GM18520 (cell line): ENCODE measurements around the gene SLC6A12.

ENCODE experiments used
- ATAC-seq: cut with Tn5 transposase; IDR thresholded peaks from one replicate; pipeline ENCODE4 v1.9.1; 2021; ENCODE audit not compliant: unreplicated experiment

The SLC6A12 gene

GRCh38 chr12:214003-214741 lies at the start of gene SLC6A12:
Gene SLC6A12 (minus strand): TSS chr12:214157. CDS start chr12:209986, 4,171 bp downstream.
- ATAC-seq = no peak

GRCh38 chr12:263574-263973 lies 49.6 kb upstream of the SLC6A12 start:
- ATAC-seq = no peak

- ATAC-seq = no peak
Observed at GRCh38 chr12:262817-263216, 48.9 kb upstream of the SLC6A12 start, which contains the start of gene SLC6A13. Gene SLC6A13 (minus strand): TSS chr12:262836. CDS start chr12:260052, 2,784 bp downstream.

GRCh38 chr12:262113-262512 lies 48.2 kb upstream of the SLC6A12 start:
- no peak for ATAC-seq

GRCh38 chr12:257521-258321 lies 43.8 kb upstream of the SLC6A12 start:
- no peak for ATAC-seq

- no peak for ATAC-seq
Observed at GRCh38 chr12:256958-257357, 43.0 kb upstream of the SLC6A12 start.

- no peak for ATAC-seq
Observed at GRCh38 chr12:256225-256624, 42.3 kb upstream of the SLC6A12 start.

GRCh38 chr12:254912-255311 lies 41.0 kb upstream of the SLC6A12 start:
- no peak for ATAC-seq

- ATAC-seq = no peak
Observed at GRCh38 chr12:254039-254438, 40.1 kb upstream of the SLC6A12 start.

GRCh38 chr12:253116-253831 lies 39.3 kb upstream of the SLC6A12 start:
- ATAC-seq = no peak

- ATAC-seq = no peak
Observed at GRCh38 chr12:252636-253035, 38.7 kb upstream of the SLC6A12 start.

GRCh38 chr12:247271-247670 lies 33.3 kb upstream of the SLC6A12 start:
- ATAC-seq = no peak

- no peak for ATAC-seq
Observed at GRCh38 chr12:243381-243780, 29.4 kb upstream of the SLC6A12 start.

- no peak for ATAC-seq
Observed at GRCh38 chr12:242496-242895, 28.5 kb upstream of the SLC6A12 start.

- ATAC-seq = no peak
Observed at GRCh38 chr12:241266-241665, 27.3 kb upstream of the SLC6A12 start.

- ATAC-seq = no peak
Observed at GRCh38 chr12:240566-240965, 26.6 kb upstream of the SLC6A12 start.

GRCh38 chr12:238736-239398 lies 24.9 kb upstream of the SLC6A12 start:
- ATAC-seq = no peak

- no peak for ATAC-seq
Observed at GRCh38 chr12:238116-238515, 24.2 kb upstream of the SLC6A12 start.

- ATAC-seq = no peak
Observed at GRCh38 chr12:237026-237815, 23.3 kb upstream of the SLC6A12 start.

GRCh38 chr12:236445-236844 lies 22.5 kb upstream of the SLC6A12 start:
- no peak for ATAC-seq
